H9 (cell line): ENCODE results near the gene DIAPH2. TPM values are rescaled to one million over a fixed set of nuclear protein-coding genes. Genes with fewer than 3 reads are reported as not detected.

Experiments used
- DNase-seq: peaks from one replicate; pipeline ENCODE4 v3.0.0-alpha.2; 2017
- H2AFZ ChIP-seq: one replicate; pipeline ENCODE4 v1.6.1; 2013; ENCODE audit warnings: mild to moderate bottlenecking, low read length, control low read depth, moderate library complexity
- H2AK5ac ChIP-seq: 2 replicates; pipeline ENCODE4 v1.6.1; 2013; ENCODE audit warnings: low read length, control low read depth, mixed read lengths; ENCODE audit not compliant: insufficient read length
- H2BK120ac ChIP-seq: one replicate; pipeline ENCODE4 v1.6.1; 2013; ENCODE audit warnings: low read depth, mild to moderate bottlenecking, low read length, control low read depth, inconsistent platforms; ENCODE audit not compliant: poor library complexity, severe bottlenecking
- H2BK12ac ChIP-seq: 2 replicates; pipeline ENCODE4 v1.6.1; 2013; ENCODE audit warnings: low read length, control low read depth, mixed read lengths, low read depth; ENCODE audit not compliant: insufficient read length
- H2BK15ac ChIP-seq: 2 replicates; pipeline ENCODE4 v1.6.1; 2013; ENCODE audit warnings: low read depth, low read length, control low read depth
- H2BK20ac ChIP-seq: one replicate; pipeline ENCODE4 v1.6.1; 2013; ENCODE audit warnings: low read depth, mild to moderate bottlenecking, low read length, control low read depth, inconsistent platforms; ENCODE audit not compliant: poor library complexity, severe bottlenecking
- H2BK5ac ChIP-seq: 2 replicates; pipeline ENCODE4 v1.6.1; 2013; ENCODE audit warnings: low read length, control low read depth, mixed read lengths; ENCODE audit not compliant: insufficient read length
- H3K14ac ChIP-seq: 2 replicates; pipeline ENCODE4 v1.6.1; 2013; ENCODE audit warnings: low read length, control low read depth; ENCODE audit not compliant: insufficient read depth
- H3K18ac ChIP-seq: 2 replicates; pipeline ENCODE4 v1.6.1; 2013; ENCODE audit warnings: low read depth, mild to moderate bottlenecking, mixed read lengths, low read length, control low read depth; ENCODE audit not compliant: insufficient read length
- H3K23ac ChIP-seq: 2 replicates; pipeline ENCODE4 v1.6.1; 2013; ENCODE audit warnings: low read length, control low read depth, mixed read lengths, low read depth; ENCODE audit not compliant: insufficient read length
- H3K23me2 ChIP-seq: 2 replicates; pipeline ENCODE4 v1.6.1; 2013; ENCODE audit warnings: low read depth, mild to moderate bottlenecking, mixed read lengths, low read length, control low read depth; ENCODE audit not compliant: insufficient read length, poor library complexity, severe bottlenecking
- H3K27ac ChIP-seq: 2 replicates; pipeline ENCODE4 v1.5.1; 2013; ENCODE audit warnings: low read length, control low read depth, mixed read lengths, low read depth; ENCODE audit not compliant: insufficient read length
- H3K27me3 ChIP-seq: 2 replicates; pipeline ENCODE4 v1.6.1; 2013; ENCODE audit warnings: low read length, control low read depth, inconsistent platforms; ENCODE audit not compliant: insufficient read depth
- H3K4ac ChIP-seq: 2 replicates; pipeline ENCODE4 v1.6.1; 2013; ENCODE audit warnings: low read depth, mild to moderate bottlenecking, control low read depth, inconsistent platforms, low read length, moderate library complexity
- H3K4me1 ChIP-seq: 2 replicates; pipeline ENCODE4 v1.6.1; 2013; ENCODE audit warnings: low read length, control low read depth, inconsistent platforms; ENCODE audit not compliant: insufficient read depth
- H3K4me2 ChIP-seq: 2 replicates; pipeline ENCODE4 v1.6.1; 2013; ENCODE audit warnings: low read length, control low read depth, mixed read lengths; ENCODE audit not compliant: insufficient read length, insufficient read depth
- H3K56ac ChIP-seq: 2 replicates; pipeline ENCODE4 v1.6.1; 2013; ENCODE audit warnings: low read depth, mild to moderate bottlenecking, mixed read lengths, low read length, control low read depth; ENCODE audit not compliant: insufficient read length
- H3K79me1 ChIP-seq: 2 replicates; pipeline ENCODE4 v1.6.1; 2013; ENCODE audit warnings: low read depth, mild to moderate bottlenecking, moderate library complexity, low read length, control low read depth, inconsistent platforms; ENCODE audit not compliant: insufficient read depth, poor library complexity, severe bottlenecking
- H3K79me2 ChIP-seq: 2 replicates; pipeline ENCODE4 v1.6.1; 2013; ENCODE audit warnings: low read length, control low read depth, inconsistent platforms; ENCODE audit not compliant: insufficient read depth
- H3K9ac ChIP-seq: 2 replicates; pipeline ENCODE4 v1.6.1; 2013; ENCODE audit warnings: low read length, control low read depth, mixed read lengths; ENCODE audit not compliant: insufficient read length; ENCODE audit errors: extremely low read depth
- H3K9me3 ChIP-seq: one replicate; pipeline ENCODE4 v1.6.1; 2013; ENCODE audit warnings: low read depth, low read length, inconsistent platforms; ENCODE audit not compliant: control insufficient read depth
- H3T11ph ChIP-seq: one replicate; pipeline ENCODE4 v1.6.1; 2013; ENCODE audit warnings: mild to moderate bottlenecking, low read length, control low read depth, inconsistent platforms
- H4K20me1 ChIP-seq: one replicate; pipeline ENCODE4 v1.6.1; 2013; ENCODE audit not compliant: control insufficient read depth, insufficient read length, insufficient read depth
- H4K5ac ChIP-seq: 2 replicates; pipeline ENCODE4 v1.6.1; 2013; ENCODE audit warnings: low read depth, mild to moderate bottlenecking, mixed read lengths, low read length, control low read depth; ENCODE audit not compliant: insufficient read length
- H4K8ac ChIP-seq: replicated peaks from 2 replicates; pipeline ENCODE4 v1.6.1; 2013; ENCODE audit warnings: low read length, control low read depth, mixed read lengths, low read depth; ENCODE audit not compliant: insufficient read length
- H4K91ac ChIP-seq: 2 replicates; pipeline ENCODE4 v1.6.1; 2013; ENCODE audit warnings: low read depth, mild to moderate bottlenecking, moderate library complexity, mixed read lengths, low read length, control low read depth; ENCODE audit not compliant: insufficient read length
- H3K27ac Mint-ChIP-seq, 3 experiments: 2 replicates in 2 of 3; 3 replicates in 1 of 3; pipeline ENCODE4 v1.8.0; 2020 to 2021; ENCODE audit warnings: mixed read lengths in 3 of 3, mild to moderate bottlenecking in 1 of 3, moderate library complexity in 1 of 3
- H3K27me3 Mint-ChIP-seq: 2 replicates; pipeline ENCODE4 v1.8.0; 2021; ENCODE audit warnings: low read depth, mild to moderate bottlenecking, moderate library complexity, mixed read lengths
- H3K36me3 Mint-ChIP-seq, 3 experiments: 2 replicates in 2 of 3; 3 replicates in 1 of 3; pipeline ENCODE4 v1.8.0; 2020 to 2021; ENCODE audit warnings: low read depth in 3 of 3, mixed read lengths in 3 of 3; ENCODE audit not compliant: insufficient read depth in 1 of 3
- H3K4me1 Mint-ChIP-seq, 2 experiments: 2 replicates each; pipeline ENCODE4 v1.8.0; 2020; ENCODE audit warnings: mixed read lengths in 2 of 2
- H3K4me3 Mint-ChIP-seq, 2 experiments: 2 replicates in 1 of 2; 3 replicates in 1 of 2; pipeline ENCODE4 v1.8.0; 2020 to 2021; ENCODE audit warnings: mild to moderate bottlenecking in 2 of 2, mixed read lengths in 2 of 2, moderate library complexity in 1 of 2
- H3K9me3 Mint-ChIP-seq, 2 experiments: 2 replicates in 1 of 2; 3 replicates in 1 of 2; pipeline ENCODE4 v1.8.0; 2020; ENCODE audit warnings: mild to moderate bottlenecking in 2 of 2, mixed read lengths in 2 of 2, moderate library complexity in 1 of 2
- total RNA-seq: library from RNA; stranded (reverse); gene quantifications from 2 replicates; pipeline ENCODE4 v1.2.1, GENCODE V29; 2021
- TF ChIP-seq, protein P1 (sequence below): fragments of 200-600 bp; sonication (generic); conservative IDR thresholded peaks from 3 replicates; pipeline ENCODE4 v1.8.0; 2021; ENCODE audit warnings: antibody characterized with exemption, mild to moderate bottlenecking

Gene DIAPH2
- total RNA-seq, 1 experiment from 2014 or later: 45.4 TPM

DNA sequence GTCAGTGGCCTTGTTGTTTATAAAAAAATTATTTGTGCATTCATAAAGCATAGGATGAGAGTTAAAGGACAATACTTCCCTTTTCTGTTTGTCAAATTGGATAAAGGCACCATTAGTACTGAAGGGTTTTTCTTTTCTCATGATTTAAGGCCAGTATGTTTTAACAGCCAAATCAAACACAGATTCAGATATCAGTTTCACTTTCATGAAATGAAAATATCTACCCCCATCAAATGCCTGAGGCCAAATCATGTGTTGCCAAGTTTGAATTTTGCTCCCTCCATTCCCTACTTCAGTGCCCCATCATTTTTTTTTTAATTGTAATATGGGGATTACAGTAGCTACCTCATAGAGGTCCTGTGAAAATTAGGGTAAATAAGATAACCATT lies 944.9 kb downstream of the DIAPH2 start:
- Histone ChIP-seq H4K5ac (no peak overlapping the region), H3K79me1 (no peaks in the 10 kb centered on the region), H3K9ac (no peak overlapping the region), H3K9me3 (no peaks in the 10 kb centered on the region), H2AFZ (no peak overlapping the region), H3K23ac (no peak overlapping the region), H2BK20ac (no peak overlapping the region), H2BK15ac (no peak overlapping the region), H3K56ac (no peak overlapping the region), H2AK5ac (no peak overlapping the region), H2BK12ac (no peak overlapping the region), H4K91ac (no peak overlapping the region), H2BK5ac (no peak overlapping the region), H3K79me2 (no peaks in the 10 kb centered on the region), H4K8ac (no peak overlapping the region), H3T11ph (no peak overlapping the region), H2BK120ac (no peak overlapping the region), H3K4me1 (peaks cover 7% of the 10 kb centered on the region), H3K18ac (no peak overlapping the region), H3K4me2 (no peak overlapping the region), H3K27me3 (0 out of 2 replicates have a peak, but pooled peaks cover 2% of the 10 kb centered on the region), H3K27ac (no peak overlapping the region), H3K14ac (no peak overlapping the region), H3K23me2 (no peaks in the 10 kb centered on the region), H3K4ac (no peak overlapping the region), H4K20me1 (no peaks in the 10 kb centered on the region)
- TF ChIP-seq, protein P1, sequence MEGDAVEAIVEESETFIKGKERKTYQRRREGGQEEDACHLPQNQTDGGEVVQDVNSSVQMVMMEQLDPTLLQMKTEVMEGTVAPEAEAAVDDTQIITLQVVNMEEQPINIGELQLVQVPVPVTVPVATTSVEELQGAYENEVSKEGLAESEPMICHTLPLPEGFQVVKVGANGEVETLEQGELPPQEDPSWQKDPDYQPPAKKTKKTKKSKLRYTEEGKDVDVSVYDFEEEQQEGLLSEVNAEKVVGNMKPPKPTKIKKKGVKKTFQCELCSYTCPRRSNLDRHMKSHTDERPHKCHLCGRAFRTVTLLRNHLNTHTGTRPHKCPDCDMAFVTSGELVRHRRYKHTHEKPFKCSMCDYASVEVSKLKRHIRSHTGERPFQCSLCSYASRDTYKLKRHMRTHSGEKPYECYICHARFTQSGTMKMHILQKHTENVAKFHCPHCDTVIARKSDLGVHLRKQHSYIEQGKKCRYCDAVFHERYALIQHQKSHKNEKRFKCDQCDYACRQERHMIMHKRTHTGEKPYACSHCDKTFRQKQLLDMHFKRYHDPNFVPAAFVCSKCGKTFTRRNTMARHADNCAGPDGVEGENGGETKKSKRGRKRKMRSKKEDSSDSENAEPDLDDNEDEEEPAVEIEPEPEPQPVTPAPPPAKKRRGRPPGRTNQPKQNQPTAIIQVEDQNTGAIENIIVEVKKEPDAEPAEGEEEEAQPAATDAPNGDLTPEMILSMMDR: no peak
- no peaks in the 10 kb centered on the region; the same call in 1 of the 2 replicates for H3K27me3 Mint-ChIP-seq
- DNase-seq: no peak
- H3K4me3 Mint-ChIP-seq: no peak overlapping the region
- peaks cover 0 to 17% (median 2%) of the 10 kb centered on the region in 3 experiments; a peak in 4 of 7 replicates for H3K36me3 Mint-ChIP-seq
- H3K9me3 Mint-ChIP-seq: peaks cover 6 to 8% of the 10 kb centered on the region in 2 experiments; a peak in 4 of 5 replicates
- no peak overlapping the region for H3K27ac Mint-ChIP-seq
- H3K4me1 Mint-ChIP-seq: no peaks in the 10 kb centered on the region; a peak in 1 of 4 replicates
